Measurements from ENCODE around the gene MAP1LC3C. TPM values are rescaled to one million over a fixed set of nuclear protein-coding genes. Genes with fewer than 3 reads are reported as not detected.

The MAP1LC3C gene
- total RNA-seq, 1 donor from 2014 or later: 0.42 TPM

- Mint-ChIP-seq H3K27me3 (ENCODE audit: low read depth) (no peaks in the 10 kb centered on the region), H3K9me3 (no peaks in the 10 kb centered on the region), H3K36me3 (peaks cover 3% of the 10 kb centered on the region), H3K4me3 (no peak overlapping the region), H3K27ac (no peak overlapping the region), H3K4me1 (peaks cover 15% of the 10 kb centered on the region)
- TF ChIP-seq, protein P1, sequence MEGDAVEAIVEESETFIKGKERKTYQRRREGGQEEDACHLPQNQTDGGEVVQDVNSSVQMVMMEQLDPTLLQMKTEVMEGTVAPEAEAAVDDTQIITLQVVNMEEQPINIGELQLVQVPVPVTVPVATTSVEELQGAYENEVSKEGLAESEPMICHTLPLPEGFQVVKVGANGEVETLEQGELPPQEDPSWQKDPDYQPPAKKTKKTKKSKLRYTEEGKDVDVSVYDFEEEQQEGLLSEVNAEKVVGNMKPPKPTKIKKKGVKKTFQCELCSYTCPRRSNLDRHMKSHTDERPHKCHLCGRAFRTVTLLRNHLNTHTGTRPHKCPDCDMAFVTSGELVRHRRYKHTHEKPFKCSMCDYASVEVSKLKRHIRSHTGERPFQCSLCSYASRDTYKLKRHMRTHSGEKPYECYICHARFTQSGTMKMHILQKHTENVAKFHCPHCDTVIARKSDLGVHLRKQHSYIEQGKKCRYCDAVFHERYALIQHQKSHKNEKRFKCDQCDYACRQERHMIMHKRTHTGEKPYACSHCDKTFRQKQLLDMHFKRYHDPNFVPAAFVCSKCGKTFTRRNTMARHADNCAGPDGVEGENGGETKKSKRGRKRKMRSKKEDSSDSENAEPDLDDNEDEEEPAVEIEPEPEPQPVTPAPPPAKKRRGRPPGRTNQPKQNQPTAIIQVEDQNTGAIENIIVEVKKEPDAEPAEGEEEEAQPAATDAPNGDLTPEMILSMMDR (IDR thresholded peaks at IDR 0.05; ENCODE audit: unreplicated experiment): no peak
- no peak for DNase-seq (ENCODE audit: low spot score in 2 of 2, unreplicated experiment in 2 of 2)
These were observed 22.7 kb downstream of the MAP1LC3C start for GRCh38 chr1:241976229-241976628.

- H3K4me3 Mint-ChIP-seq: no peak overlapping the region
- H3K27ac Mint-ChIP-seq: peak overlapping the region; percentile 93
- H3K4me1 Mint-ChIP-seq: peaks cover 15% of the 10 kb centered on the region
- TF ChIP-seq, protein P1 (IDR thresholded peaks at IDR 0.05; ENCODE audit: unreplicated experiment): no peak
- peak; percentile 57 to 77 for DNase-seq (ENCODE audit: low spot score in 2 of 2, unreplicated experiment in 2 of 2)
- H3K9me3 Mint-ChIP-seq: no peaks in the 10 kb centered on the region
- H3K27me3 Mint-ChIP-seq (ENCODE audit: low read depth): no peaks in the 10 kb centered on the region
- no peaks in the 10 kb centered on the region for H3K36me3 Mint-ChIP-seq
These were observed 26.1 kb downstream of the MAP1LC3C start for GRCh38 chr1:241972703-241973369.

DNA sequence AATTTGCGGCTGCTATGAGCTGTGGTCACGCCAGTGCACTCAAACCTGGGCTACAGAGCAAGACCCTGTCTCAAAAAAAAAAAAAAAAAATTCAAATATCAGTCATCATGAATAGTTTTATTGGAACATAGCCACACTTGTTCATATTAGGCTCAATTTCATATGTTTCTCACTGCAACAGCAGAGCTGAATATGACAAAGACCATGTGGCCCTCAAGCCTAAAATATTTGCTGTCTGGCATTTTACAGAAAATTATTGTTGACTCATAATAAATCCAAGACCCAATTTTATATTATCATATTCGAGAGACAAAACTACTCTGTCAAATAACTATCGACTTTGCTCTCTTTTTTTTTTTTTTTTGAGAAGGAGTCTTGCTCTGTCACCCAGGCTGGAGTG is 30.3 kb downstream of the MAP1LC3C start:
- DNase-seq (ENCODE audit: low spot score in 2 of 2, unreplicated experiment in 2 of 2): no peak
- H3K36me3 Mint-ChIP-seq: no peaks in the 10 kb centered on the region
- no peaks in the 10 kb centered on the region for H3K27me3 Mint-ChIP-seq (ENCODE audit: low read depth)
- H3K4me1 Mint-ChIP-seq: peaks cover 15% of the 10 kb centered on the region
- TF ChIP-seq, protein P1 (IDR thresholded peaks at IDR 0.05; ENCODE audit: unreplicated experiment): no peak
- no peaks in the 10 kb centered on the region for H3K9me3 Mint-ChIP-seq
- no peak overlapping the region for H3K4me3 Mint-ChIP-seq
- no peak overlapping the region for H3K27ac Mint-ChIP-seq

DNA sequence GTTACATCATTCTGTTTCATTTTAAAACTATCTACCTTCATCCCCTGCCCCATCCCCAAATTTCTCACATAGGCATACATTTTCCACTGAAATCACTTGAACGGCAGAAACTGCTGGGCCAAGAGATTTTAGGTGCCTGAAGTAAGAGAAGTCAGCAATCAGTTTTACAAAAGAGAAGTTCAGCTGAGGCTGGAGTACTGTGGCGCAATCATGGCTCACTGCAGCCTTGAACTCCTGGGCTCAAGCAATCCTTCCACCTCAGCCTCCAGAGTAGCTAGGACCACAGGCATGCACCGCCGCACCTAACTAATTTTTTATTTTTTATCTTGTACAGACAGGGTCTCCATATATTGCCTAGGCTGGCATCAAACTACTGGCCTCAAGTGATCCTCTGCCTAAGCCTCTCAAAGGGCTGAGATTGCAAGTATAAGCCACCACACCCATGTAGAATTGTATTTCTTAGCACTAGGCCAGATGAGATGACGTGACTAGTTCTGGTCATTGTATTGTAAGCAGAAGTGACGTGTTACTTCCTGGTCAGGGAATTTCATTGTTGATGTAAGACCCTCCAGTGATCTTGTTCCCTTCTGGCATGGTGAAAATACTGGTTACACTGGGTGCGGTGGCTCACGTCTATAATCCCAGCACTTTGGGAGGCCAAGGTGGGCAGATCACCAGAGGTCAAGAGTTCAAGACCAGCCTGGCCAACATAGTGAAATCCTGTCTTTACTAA is 34.2 kb downstream of the MAP1LC3C start:
- H3K27ac Mint-ChIP-seq: no peak overlapping the region

GRCh38 chr1:241963722-241964121 is 35.2 kb downstream of the MAP1LC3C start:
- no peak for DNase-seq (ENCODE audit: low spot score in 2 of 2, unreplicated experiment in 2 of 2)
- TF ChIP-seq, protein P1 (IDR thresholded peaks at IDR 0.05; ENCODE audit: unreplicated experiment): no peak
- H3K27ac Mint-ChIP-seq: no peak overlapping the region

More for the DNA sequence above, 34.2 kb downstream of the MAP1LC3C start:
- no peaks in the 10 kb centered on the region for H3K27me3 Mint-ChIP-seq (ENCODE audit: low read depth)
- H3K4me1 Mint-ChIP-seq: no peaks in the 10 kb centered on the region
- TF ChIP-seq, protein P1 (IDR thresholded peaks at IDR 0.05; ENCODE audit: unreplicated experiment): no peak
- DNase-seq (ENCODE audit: low spot score in 2 of 2, unreplicated experiment in 2 of 2): no peak
- no peak overlapping the region for H3K4me3 Mint-ChIP-seq
- H3K36me3 Mint-ChIP-seq: no peaks in the 10 kb centered on the region
- no peaks in the 10 kb centered on the region for H3K9me3 Mint-ChIP-seq

More at GRCh38 chr1:241963722-241964121, 35.2 kb downstream of the MAP1LC3C start:
- Mint-ChIP-seq H3K36me3 (no peaks in the 10 kb centered on the region), H3K4me1 (no peaks in the 10 kb centered on the region), H3K4me3 (no peak overlapping the region), H3K9me3 (no peaks in the 10 kb centered on the region), H3K27me3 (ENCODE audit: low read depth) (no peaks in the 10 kb centered on the region)

All from mesothelial cell of epicardium (in vitro differentiated cells).